GM21367 (cell line): ENCODE data around the gene DSCAML1.

Experiments used
- ATAC-seq: cut with Tn5 transposase; IDR thresholded peaks from one replicate; pipeline ENCODE4 v1.9.1; 2021; ENCODE audit not compliant: unreplicated experiment

DSCAML1 gene, protein sequence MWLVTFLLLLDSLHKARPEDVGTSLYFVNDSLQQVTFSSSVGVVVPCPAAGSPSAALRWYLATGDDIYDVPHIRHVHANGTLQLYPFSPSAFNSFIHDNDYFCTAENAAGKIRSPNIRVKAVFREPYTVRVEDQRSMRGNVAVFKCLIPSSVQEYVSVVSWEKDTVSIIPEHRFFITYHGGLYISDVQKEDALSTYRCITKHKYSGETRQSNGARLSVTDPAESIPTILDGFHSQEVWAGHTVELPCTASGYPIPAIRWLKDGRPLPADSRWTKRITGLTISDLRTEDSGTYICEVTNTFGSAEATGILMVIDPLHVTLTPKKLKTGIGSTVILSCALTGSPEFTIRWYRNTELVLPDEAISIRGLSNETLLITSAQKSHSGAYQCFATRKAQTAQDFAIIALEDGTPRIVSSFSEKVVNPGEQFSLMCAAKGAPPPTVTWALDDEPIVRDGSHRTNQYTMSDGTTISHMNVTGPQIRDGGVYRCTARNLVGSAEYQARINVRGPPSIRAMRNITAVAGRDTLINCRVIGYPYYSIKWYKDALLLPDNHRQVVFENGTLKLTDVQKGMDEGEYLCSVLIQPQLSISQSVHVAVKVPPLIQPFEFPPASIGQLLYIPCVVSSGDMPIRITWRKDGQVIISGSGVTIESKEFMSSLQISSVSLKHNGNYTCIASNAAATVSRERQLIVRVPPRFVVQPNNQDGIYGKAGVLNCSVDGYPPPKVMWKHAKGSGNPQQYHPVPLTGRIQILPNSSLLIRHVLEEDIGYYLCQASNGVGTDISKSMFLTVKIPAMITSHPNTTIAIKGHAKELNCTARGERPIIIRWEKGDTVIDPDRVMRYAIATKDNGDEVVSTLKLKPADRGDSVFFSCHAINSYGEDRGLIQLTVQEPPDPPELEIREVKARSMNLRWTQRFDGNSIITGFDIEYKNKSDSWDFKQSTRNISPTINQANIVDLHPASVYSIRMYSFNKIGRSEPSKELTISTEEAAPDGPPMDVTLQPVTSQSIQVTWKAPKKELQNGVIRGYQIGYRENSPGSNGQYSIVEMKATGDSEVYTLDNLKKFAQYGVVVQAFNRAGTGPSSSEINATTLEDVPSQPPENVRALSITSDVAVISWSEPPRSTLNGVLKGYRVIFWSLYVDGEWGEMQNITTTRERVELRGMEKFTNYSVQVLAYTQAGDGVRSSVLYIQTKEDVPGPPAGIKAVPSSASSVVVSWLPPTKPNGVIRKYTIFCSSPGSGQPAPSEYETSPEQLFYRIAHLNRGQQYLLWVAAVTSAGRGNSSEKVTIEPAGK (N-terminal part only)

DNA sequence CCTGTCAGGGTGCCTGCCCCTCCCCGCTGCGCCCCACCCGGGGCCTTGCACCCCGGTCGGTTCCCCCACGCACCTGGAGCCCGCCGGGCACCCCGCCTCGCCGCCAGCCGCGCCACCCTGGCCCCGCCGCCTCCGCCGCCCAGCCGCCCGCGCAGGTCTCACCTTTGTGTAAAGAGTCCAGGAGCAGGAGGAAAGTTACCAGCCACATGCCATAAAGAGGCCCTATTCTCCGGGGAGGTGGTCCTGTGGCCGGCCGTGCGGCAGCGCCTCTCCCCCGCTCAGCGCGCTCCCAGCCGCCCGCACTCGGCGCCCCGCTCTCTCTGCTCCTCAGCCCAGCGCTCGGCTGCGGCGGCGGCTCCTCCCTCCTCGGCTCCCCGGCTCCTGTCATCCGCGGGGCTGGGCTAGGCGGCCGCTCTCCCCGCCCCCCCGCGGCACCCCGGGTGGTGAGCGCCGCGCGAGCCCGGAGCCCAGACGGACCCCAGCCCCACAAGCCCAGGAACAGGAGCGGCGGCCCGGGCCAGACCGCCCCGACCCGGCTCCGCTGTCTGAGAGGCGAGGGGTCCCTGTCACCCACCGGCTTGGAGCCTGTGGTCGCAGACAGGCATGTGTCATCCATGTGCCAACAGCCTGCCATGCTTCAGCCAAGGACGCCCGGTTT is at the start of gene DSCAML1:
TSS of gene DSCAML1 (minus strand) at position 345 of the 658 bp plus-strand sequence. CDS start at position 208, 137 bp downstream.
- ATAC-seq, result no peak

DNA sequence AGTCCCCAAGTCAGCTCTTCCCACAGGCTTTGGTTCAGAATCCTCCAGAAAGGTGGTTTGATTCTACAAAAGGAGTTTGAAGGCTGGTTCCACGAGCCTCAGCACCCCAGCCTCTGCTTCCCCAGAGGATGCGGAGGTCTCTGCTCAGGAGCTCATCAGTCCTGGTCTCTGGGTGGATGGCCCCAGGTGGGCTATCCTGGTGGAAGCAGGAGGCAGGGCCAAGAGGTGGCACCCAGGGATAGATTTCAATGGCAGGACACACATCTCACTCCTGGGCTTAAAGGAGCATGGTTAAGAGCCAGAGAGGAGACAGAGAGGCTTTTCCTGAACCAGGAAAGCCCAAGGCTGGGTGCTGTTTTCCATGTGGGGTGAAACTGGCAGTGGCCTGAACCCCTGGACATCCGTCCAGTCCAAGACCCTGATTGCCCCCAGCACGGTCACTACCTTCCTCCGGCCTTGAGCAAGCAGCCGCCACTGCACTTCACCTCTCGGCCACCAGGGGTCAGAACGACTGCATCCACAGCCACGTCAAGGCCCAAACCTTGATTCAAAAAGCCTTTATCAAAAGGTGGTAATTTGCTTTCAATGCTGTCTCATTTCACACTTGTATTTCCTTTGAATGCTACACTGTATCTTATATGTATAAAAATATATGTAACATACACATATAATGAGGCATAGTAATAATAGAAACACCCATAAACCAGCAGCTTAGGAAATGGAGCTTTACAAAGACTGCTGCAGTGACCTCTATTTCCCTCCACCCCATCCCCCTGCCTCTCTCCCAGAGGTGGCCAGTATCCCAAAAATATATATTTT is 46.9 kb upstream of the DSCAML1 start:
- no peak for ATAC-seq

DNA sequence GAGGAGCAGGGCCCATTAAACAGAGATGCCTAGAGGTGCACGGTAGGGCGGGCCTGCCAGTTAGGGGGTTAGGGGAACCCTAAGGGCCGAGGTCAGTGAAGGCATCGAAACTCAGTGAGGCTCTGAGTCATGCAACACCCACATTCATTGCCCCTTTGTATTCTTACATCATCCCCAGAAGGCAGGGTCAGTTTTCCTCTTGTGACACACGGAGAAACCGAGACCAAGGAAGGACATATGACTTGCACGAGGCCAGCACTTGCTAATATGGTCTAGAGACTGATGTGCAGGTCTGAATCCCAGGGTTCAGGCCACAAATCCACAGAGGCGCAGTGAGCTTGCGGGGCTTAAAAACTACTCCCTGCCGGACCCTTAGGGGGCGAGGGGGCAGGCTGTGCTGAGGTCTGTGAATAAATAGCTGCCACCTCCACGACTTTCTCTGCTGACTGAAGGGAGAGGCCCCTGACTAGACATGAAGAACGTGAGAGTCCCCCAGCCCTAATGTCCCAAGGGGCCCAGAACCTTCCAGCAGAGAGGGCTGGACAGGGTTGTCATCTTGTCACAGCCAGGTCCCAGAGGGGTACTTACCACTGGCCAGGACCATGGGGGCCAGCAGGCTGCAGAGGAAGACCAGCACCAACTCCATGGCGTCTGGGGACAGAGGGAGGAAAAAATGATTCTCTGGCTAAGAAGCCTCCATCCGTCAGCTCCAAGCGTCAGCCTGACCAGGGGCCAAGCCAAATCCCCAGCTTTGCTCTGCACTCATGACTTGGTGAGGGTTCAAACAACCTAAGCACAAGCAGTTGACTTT is 45.3 kb upstream of the DSCAML1 start:
- ATAC-seq, result no peak

DNA sequence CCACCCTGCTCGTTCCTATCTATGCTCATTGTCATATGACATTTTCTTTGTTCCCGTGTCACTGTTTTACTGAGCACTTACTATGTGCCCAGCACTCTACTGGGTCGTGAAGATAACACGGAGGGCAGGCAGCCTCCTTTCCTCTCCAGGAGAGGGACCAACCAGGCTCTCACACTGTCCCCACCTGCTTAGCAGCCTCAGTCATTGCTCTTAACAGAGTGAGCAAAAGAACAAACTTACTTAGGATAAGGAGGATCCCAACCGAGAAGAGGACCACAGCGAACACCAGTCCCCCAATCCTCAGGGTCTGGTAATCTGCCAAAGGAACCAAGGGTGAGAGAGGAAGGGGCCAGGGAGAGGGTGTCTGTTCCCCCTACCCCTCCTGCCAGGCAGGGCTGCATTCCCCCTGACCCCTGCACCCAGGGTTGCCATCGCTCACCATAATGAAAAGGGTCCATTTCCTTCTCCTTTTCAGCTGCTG is 44.6 kb upstream of the DSCAML1 start:
- no peak for ATAC-seq

DNA sequence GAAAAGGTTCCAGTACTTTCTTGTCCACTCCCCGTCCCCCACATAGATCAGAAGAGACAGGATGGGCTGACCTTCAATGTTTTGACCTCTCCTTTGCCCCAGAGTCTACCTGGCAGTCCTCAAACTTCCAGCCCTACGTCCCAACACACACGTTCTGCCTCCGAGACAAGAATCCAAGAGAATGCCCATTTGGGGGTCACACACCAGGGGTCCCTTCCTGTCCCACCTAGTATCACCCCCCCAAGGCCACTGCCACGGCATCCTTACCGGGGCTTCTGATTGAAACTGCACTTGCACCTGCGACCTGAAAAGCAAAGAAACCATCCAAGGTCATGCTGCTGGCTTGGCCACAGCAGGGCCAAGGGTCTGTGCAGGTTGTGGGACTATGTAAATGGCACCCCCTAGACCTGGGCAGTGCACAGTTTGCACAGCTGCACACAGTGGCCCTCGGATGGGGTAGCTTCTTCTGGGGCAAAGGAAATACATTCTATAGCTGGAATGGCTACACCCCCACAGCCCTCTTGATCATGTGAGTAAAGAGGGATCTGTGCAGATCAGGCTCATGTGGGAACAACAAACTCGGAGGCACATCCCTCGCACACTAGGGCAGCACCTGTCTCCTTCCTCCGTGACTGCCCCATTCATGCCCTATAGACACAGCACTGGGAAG is 44.0 kb upstream of the DSCAML1 start:
- ATAC-seq, result no peak

DNA sequence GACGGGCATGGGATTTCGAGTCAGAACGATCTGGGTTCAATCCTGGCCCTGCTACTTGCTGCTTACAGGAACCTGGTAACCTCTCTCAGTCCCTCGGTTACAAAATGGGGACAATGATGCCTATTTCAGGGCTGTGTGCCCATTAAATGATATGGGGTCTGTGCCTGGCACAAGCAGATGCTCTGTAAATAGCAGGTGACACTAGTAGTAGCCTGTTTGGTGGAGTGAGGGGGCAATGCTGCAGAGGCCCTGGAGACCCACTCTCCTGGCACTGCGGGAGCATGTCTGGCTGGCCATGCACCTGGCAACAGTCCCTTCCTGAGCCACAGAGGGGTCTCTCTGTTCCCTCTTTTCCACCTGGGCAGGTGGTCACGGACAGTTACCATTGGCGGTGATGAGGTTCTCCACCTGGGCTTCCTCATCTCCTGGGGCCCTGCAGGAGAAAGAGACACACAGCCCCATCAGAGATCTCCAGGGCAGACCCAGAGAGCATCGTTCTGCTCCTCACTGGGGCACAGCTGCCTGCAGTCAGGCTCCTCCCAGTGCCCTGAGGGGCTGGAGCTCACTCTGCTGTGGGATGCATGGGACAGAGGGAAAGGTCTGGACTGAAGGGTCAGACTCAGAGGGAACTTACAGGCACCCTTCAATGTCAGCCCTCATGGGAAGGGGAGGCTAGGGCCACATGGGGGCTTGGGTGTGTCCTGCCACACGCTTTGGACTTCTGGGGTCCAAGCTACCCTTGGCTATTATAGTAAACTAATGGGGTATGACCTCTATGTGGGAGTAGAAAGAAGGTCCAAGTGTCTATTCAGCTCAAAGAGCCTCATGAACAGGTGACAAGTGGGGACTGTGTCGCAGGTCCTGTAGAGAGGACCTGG is 43.2 kb upstream of the DSCAML1 start:
- ATAC-seq, result no peak

DNA sequence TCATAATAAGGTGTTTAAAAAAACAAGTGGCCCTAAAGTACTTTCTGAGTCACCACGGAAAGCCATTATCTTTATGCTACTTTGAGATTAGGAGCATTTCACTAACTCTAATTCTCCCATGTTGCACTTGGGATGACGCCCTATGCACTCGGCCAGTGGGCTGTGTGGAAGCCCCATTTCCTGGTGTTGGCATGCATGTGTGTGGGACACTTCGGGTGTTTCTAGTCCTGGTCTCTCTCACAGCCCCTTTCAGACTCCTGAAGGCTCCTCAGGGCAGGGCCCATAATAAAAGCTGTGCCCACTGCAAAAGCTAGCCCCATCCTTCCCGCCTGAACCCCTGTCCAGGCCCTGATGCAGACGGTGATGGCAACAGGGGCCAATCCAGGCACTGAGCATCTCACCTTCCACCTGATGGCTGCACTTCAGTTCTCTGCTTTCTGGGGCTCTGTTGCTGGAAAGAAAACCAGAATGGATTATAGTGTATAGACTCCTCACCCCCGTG is 42.4 kb upstream of the DSCAML1 start:
- ATAC-seq, result no peak

DNA sequence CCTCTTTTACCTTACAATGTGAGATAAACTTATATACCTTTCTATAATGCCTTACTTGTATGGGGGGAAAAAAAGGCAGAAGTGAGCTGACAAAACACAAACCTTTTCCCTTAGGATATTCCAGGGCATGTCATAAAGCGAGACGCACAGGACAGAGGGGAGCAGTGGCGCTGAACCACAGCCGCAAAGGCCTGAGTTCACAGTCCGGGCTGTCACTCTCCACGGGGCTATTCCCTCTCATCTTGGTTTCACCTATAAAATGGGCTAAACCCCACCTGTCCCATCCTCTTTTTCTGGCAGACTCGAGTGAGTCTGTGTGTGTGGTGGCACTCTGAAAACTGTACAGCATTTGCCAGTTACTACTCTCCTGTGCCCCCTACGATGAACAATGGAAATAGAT is 41.9 kb upstream of the DSCAML1 start:
- ATAC-seq, result no peak

DNA sequence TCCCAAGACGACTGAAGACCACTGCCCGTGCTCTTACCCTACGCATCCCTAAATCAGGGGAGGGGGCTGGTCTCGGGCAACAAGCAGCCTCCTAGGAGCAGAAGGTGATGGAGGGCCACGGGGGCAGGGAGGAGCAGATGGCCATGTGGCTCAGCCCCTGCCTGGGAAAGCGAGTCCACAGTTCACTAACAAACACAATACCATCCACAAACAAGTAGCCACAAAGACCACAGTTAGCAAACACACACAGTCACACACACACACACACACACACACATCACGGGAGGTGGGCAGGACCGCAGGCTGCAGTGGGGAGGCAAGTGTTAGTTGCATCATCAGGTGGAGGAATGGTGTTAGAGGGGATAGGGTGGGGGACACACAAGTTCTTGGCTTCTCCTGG is 40.8 kb upstream of the DSCAML1 start:
- no peak for ATAC-seq

DNA sequence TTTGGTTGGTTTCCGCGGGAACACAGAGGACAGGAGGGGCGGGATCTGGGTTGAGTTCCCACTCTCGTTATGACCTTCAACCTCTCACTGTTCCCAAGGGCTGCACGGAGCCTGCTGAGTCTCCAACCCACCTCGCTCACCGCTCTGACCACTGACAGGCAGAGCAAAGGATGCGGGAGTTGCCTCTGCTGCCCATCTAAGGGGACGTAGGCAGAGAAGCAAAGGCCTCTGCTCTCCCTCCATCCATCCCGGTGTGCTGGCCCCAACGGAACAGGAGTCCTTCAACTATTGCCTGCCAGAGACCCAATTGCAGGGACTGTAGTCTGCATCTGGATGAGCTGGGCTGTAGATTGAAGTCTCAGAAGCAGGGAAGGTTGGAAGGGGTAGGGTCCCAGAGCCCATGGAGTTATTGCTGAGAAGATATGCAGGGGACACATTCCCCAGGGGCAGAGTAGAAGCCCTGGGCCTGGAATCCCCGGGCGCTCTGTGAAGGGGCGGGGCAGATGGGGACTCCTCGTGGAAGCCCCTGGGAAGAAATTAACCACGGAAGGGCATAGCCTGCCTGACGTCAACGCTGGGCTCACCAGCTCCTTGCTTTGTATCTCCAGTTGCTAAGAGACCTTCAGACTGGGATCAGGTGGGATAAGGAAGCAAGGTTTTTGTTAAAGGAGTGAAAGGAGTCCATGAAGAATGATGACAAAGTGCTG is 40.2 kb upstream of the DSCAML1 start:
- no peak for ATAC-seq

DNA sequence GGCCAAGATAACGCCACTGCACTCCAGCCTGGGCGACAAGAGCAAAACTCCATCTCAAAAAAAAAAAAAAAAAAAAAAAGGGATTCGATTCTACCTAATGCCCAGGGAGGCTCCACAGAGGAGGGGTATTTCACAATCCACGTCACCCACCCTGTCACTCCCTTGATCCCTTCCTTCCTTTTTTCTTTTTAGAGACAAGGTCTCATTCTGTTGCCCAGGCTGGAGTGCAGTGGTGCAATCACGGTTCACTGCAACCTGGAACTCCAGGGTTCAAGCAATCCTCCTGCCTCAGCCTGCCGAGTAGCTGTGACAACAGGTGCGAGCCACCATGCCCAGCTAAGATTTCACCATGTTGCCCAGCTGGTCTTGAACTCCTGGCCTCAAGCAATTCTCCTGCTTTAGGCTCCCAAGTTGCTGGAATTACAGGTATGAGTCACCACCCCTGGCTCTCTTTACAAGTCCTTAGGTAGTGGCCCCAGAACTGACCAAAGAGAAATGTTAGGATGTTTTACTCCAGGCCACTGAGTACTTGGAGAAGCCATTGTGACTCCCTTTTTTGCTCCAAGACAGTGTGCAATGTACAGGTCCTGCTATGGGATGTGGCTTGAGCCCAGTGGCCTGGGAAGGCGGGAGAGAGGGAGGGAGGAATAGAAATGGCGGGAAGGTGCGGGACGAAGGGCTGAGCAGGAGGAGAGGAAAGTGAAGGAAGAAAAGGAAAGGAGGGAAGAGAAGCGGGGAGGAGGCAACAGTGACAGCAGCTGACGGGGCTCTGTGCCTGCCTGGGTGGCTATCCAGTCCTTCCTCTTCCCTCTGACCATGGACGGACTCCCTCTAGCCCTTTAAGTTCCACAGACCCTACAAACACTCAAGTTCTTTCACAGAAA is 39.3 kb upstream of the DSCAML1 start:
- no peak for ATAC-seq

DNA sequence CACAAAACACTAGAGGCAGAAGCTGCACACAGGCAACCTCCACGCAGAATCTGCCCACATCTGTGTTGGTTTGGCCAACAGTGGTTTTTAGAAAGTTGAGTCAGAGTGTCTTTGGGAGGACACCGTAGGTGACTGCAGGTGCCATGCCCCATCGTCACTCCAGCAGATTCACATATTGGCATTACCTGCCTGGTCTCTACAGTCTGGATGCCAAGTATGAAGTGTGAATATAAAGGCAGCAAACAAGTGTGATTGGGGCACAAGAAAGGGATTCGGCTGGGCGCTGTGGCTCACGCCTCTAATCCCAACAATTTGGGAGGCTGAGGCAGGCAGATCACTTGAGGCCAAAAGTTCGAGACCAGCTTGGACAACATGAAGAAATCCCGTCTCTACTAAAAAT is 38.6 kb upstream of the DSCAML1 start:
- ATAC-seq, result no peak

DNA sequence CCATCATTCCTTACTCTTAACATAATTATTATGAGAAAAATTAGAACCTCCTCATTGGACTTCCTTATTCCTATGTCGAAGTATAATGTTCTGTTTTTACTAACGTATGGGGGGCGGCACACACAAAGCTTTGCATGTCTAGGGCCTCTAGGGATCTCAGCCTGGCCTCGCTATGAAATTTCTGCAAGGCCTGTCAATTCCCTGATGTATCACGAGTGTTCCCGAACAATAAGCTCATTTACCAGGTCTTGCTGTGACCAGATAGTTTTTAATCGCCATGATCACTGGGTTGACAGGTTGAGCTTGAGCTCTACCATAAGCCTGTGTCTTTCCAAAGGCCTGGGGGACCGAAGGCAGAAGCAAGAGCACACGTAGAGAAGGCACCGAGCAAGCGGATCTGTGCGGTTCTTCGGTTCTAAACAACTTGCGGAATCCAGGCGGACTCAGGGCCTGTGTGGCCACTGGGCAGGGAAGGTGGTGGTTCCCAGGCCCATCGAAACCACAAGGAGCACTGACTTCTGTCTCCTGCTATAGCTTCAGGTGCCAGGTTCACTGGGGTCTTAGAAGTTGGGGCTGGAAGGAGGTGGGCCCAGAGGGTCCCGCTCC is 37.9 kb upstream of the DSCAML1 start:
- ATAC-seq, result no peak

DNA sequence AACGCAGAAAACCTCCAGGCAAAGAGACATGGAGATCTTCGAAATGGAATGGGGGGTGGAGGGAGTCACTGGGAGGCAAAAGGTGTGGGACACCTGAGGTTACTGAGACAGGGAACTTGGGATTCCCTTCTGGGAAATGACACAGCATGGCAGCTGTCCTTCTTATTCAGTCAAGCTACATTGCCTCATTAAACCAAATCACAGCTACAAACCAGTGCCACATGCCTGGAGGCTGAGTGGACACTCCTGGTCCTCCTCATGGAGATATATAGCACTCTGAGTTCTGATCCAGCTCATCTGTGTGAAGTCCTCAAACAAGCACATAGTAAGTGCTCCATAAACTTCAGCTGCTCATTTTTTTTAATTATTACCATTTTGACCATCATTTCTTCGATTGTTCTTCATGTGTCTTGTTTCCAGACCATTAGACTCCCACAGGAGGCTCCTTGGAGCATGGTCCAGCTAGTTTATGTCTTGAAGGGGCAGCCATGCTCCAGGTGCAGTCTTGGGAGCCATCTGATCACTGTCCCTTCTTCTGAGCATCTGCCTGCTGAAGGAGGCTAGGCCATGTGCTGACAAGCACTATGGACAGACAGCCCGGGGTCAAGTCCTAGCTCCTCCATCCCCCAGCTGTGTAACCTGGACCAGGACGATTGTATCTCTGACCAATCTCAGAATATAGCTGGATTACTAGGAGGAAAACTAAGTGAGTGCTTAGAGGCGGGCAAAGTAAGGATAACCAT is 37.2 kb upstream of the DSCAML1 start:
- no peak for ATAC-seq
